GM19043 (cell line): ENCODE results near the gene VAMP5.

Experiments
- ATAC-seq: cut with Tn5 transposase; IDR thresholded peaks from one replicate; pipeline ENCODE4 v1.9.1; 2021; ENCODE audit warnings: low read depth; ENCODE audit not compliant: unreplicated experiment

The VAMP5 gene

GRCh38 chr2:85619617-85620016 lies 35.4 kb downstream of the VAMP5 start:
- ATAC-seq: no peak

GRCh38 chr2:85621338-85621737 lies 37.1 kb downstream of the VAMP5 start:
- no peak for ATAC-seq

- no peak for ATAC-seq
These were observed 39.8 kb downstream of the VAMP5 start for GRCh38 chr2:85623991-85624390.

- ATAC-seq: no peak
These were observed 44.4 kb downstream of the VAMP5 start for GRCh38 chr2:85628658-85629057.

GRCh38 chr2:85631316-85631715 lies 47.1 kb downstream of the VAMP5 start:
- no peak for ATAC-seq

- ATAC-seq: no peak
These were observed 50.8 kb downstream of the VAMP5 start for GRCh38 chr2:85635011-85635410.

GRCh38 chr2:85635636-85636035 lies 51.4 kb downstream of the VAMP5 start:
- no peak for ATAC-seq

GRCh38 chr2:85642725-85643124 lies 58.5 kb downstream of the VAMP5 start:
- ATAC-seq: no peak
